GM23248 (cell line): ENCODE measurements around the gene ABHD12. TPM values are rescaled to one million over a fixed set of nuclear protein-coding genes. Genes with fewer than 3 reads are reported as not detected.

Experiments used
- DNase-seq: peaks from one replicate; pipeline ENCODE4 v3.0.0-alpha.2; 2015
- H2AFZ ChIP-seq: fragments of 200-600 bp; sonication (generic); 2 replicates; pipeline ENCODE4 v1.6.1; 2016; ENCODE audit warnings: antibody characterized with exemption
- H3F3A ChIP-seq: fragments of 200-600 bp; sonication (generic); 2 replicates; pipeline ENCODE4 v1.6.1; 2016; ENCODE audit warnings: mild to moderate bottlenecking, antibody characterized with exemption, mixed run types; ENCODE audit not compliant: insufficient read depth
- H3K27ac ChIP-seq: fragments of 200-600 bp; sonication (generic); 2 replicates; pipeline ENCODE4 v1.5.1; 2016; ENCODE audit warnings: mild to moderate bottlenecking
- H3K27me3 ChIP-seq: fragments of 200-600 bp; sonication (generic); replicated peaks from 2 replicates; pipeline ENCODE4 v1.6.1; 2016; ENCODE audit warnings: mild to moderate bottlenecking; ENCODE audit not compliant: insufficient read depth
- H3K36me3 ChIP-seq: fragments of 200-600 bp; sonication (generic); 2 replicates; pipeline ENCODE4 v1.6.1; 2016; ENCODE audit warnings: low read depth, mild to moderate bottlenecking
- H3K4me1 ChIP-seq: fragments of 200-600 bp; sonication (generic); 2 replicates; pipeline ENCODE4 v1.6.1; 2016; ENCODE audit warnings: mild to moderate bottlenecking; ENCODE audit not compliant: insufficient read depth
- H3K4me2 ChIP-seq: fragments of 200-600 bp; sonication (generic); one replicate; pipeline ENCODE4 v1.6.1; 2016; ENCODE audit warnings: mild to moderate bottlenecking; ENCODE audit not compliant: unreplicated experiment
- H3K4me3 ChIP-seq: fragments of 200-600 bp; sonication (generic); 2 replicates; pipeline ENCODE4 v1.5.1; 2016; ENCODE audit warnings: mild to moderate bottlenecking
- H3K79me2 ChIP-seq: fragments of 200-600 bp; sonication (generic); 2 replicates; pipeline ENCODE4 v1.6.1; 2016; ENCODE audit warnings: mild to moderate bottlenecking; ENCODE audit not compliant: insufficient read depth
- H3K9ac ChIP-seq: fragments of 200-600 bp; sonication (generic); 2 replicates; pipeline ENCODE4 v1.6.1; 2016; ENCODE audit warnings: mild to moderate bottlenecking
- H3K9me2 ChIP-seq: fragments of 200-600 bp; sonication (generic); 2 replicates; pipeline ENCODE4 v1.6.1; 2016; ENCODE audit warnings: mixed run types, mild to moderate bottlenecking, moderate library complexity; ENCODE audit not compliant: insufficient read depth
- H3K9me3 ChIP-seq: fragments of 200-600 bp; sonication (generic); one replicate; pipeline ENCODE4 v1.6.1; 2017; ENCODE audit warnings: low read depth
- H4K20me1 ChIP-seq: fragments of 200-600 bp; sonication (generic); 2 replicates; pipeline ENCODE4 v1.6.0; 2016; ENCODE audit not compliant: insufficient read depth
- EZH2 ChIP-seq: fragments of 200-600 bp; sonication (generic); IDR thresholded peaks from 2 replicates; pipeline ENCODE4 v1.6.1; 2018; ENCODE audit warnings: antibody characterized with exemption, mild to moderate bottlenecking; ENCODE audit not compliant: insufficient read depth, poor library complexity, severe bottlenecking
- EZH2phosphoT487 ChIP-seq: fragments of 200-600 bp; sonication (generic); IDR thresholded peaks from 2 replicates; pipeline ENCODE4 v1.6.1; 2018; ENCODE audit warnings: antibody characterized with exemption, moderate library complexity, mild to moderate bottlenecking, low read depth; ENCODE audit not compliant: insufficient read depth
- WGBS, 2 experiments: methylation state at CpG; one replicate each; pipeline ENCODE4 v1.1.6; 2015 to 2017; ENCODE audit warnings: low lambda C conversion rate in 2 of 2, low coverage in 1 of 2; ENCODE audit errors: missing lambda C conversion rate in 2 of 2; 5-methylcytosine and 5-hydroxymethylcytosine counted together
- in situ Hi-C: fragments of 300-500 bp; cut with MboI; formaldehyde crosslinking; loops from 2 replicates; pipeline ENCODE4 v1.15.0; 2020
- polyA plus RNA-seq: library from polyadenylated mRNA; unstranded; fragments of >200 nt; fragmentation: Nextera tagmentation; extraction: Ambion mirVana; gene quantifications from 2 replicates; pipeline ENCODE4 v1.2.1, GENCODE V29; 2016
- total RNA-seq: library from RNA; depleted of rRNA; stranded (reverse); fragments of >200 nt; shearing (Covaris generic); gene quantifications from 2 replicates; pipeline ENCODE4 v1.2.3, GENCODE V29; 2014

ABHD12 gene
- total and polyA plus RNA-seq, 2 experiments from 2014 or later = 50.6 to 82.1 TPM

- Histone ChIP-seq H3K36me3 (no peaks in the 10 kb centered on the region; the same call in 1 of the 2 replicates), H3K4me1 (no peaks in the 10 kb centered on the region), H3K9me2 (no peaks in the 10 kb centered on the region), H3K27me3 (no peaks in the 10 kb centered on the region), H2AFZ (no peak overlapping the region), H3K4me3 (no peak overlapping the region), H3F3A (no peaks in the 10 kb centered on the region), H3K9me3 (no peaks in the 10 kb centered on the region), H3K79me2 (no peaks in the 10 kb centered on the region), H3K4me2 (no peak overlapping the region), H3K27ac (no peak overlapping the region), H3K9ac (no peak overlapping the region), H4K20me1 (no peaks in the 10 kb centered on the region)
- no peak for TF ChIP-seq EZH2
- no peak for TF ChIP-seq EZH2phosphoT487
- in situ Hi-C loops = no loop called here
- 90 to 91% methylated on average over 17 of the region's 17 CpGs for WGBS, 2 experiments
- no peak for DNase-seq
These were observed 106.5 kb downstream of the ABHD12 start for GRCh38 chr20:25284131-25284601.

- in situ Hi-C loops = no loop called here
- Histone ChIP-seq H3K9ac (no peak overlapping the region), H3K27ac (no peak overlapping the region), H3K9me3 (no peaks in the 10 kb centered on the region), H3K36me3 (no peaks in the 10 kb centered on the region; the same call in 1 of the 2 replicates), H3K27me3 (no peaks in the 10 kb centered on the region), H3K79me2 (no peaks in the 10 kb centered on the region), H3K4me1 (no peaks in the 10 kb centered on the region), H3F3A (no peaks in the 10 kb centered on the region), H3K4me2 (no peak overlapping the region), H3K9me2 (no peaks in the 10 kb centered on the region), H4K20me1 (no peaks in the 10 kb centered on the region), H3K4me3 (no peak overlapping the region), H2AFZ (no peak overlapping the region)
- TF ChIP-seq EZH2 (no peak), EZH2phosphoT487 (no peak)
- no peak for DNase-seq
- WGBS, 2 experiments = 87 to 88% methylated on average over 13 to 24 of the region's 24 CpGs
These were observed 107.2 kb downstream of the ABHD12 start for GRCh38 chr20:25283221-25283951.

GRCh38 chr20:25282796-25283195 lies 107.8 kb downstream of the ABHD12 start:
- Histone ChIP-seq H4K20me1 (no peaks in the 10 kb centered on the region), H3F3A (no peaks in the 10 kb centered on the region), H3K9ac (no peak overlapping the region), H3K9me2 (no peaks in the 10 kb centered on the region), H3K9me3 (no peaks in the 10 kb centered on the region), H3K27me3 (no peaks in the 10 kb centered on the region), H3K4me1 (no peaks in the 10 kb centered on the region), H2AFZ (no peak overlapping the region), H3K4me3 (no peak overlapping the region), H3K79me2 (no peaks in the 10 kb centered on the region), H3K36me3 (no peaks in the 10 kb centered on the region; the same call in 1 of the 2 replicates), H3K27ac (no peak overlapping the region), H3K4me2 (no peak overlapping the region)
- no peak for DNase-seq
- 84 to 96% methylated on average over 10 to 11 of the region's 11 CpGs for WGBS, 2 experiments
- TF ChIP-seq EZH2 (no peak), EZH2phosphoT487 (no peak)
- in situ Hi-C loops = no loop called here

- in situ Hi-C loops = no loop called here
- Histone ChIP-seq H3K79me2 (no peaks in the 10 kb centered on the region), H3K4me1 (no peaks in the 10 kb centered on the region), H3K4me3 (no peak overlapping the region), H3K9ac (no peak overlapping the region), H3K9me3 (no peaks in the 10 kb centered on the region), H3F3A (no peaks in the 10 kb centered on the region), H2AFZ (no peak overlapping the region), H3K27ac (no peak overlapping the region), H3K27me3 (no peaks in the 10 kb centered on the region), H3K4me2 (no peak overlapping the region), H3K9me2 (no peaks in the 10 kb centered on the region), H3K36me3 (no peaks in the 10 kb centered on the region; the same call in 1 of the 2 replicates), H4K20me1 (no peaks in the 10 kb centered on the region)
- no peak for DNase-seq
- TF ChIP-seq EZH2 = no peak
- TF ChIP-seq EZH2phosphoT487 = no peak
- 87 to 89% methylated on average over 22 of the region's 22 CpGs for WGBS, 2 experiments
These were observed 108.4 kb downstream of the ABHD12 start for GRCh38 chr20:25282034-25282781.
